PFSK-1 (cell line): ENCODE results near the gene CEP72.

Experiments
- FOXP2 ChIP-seq: optimal IDR thresholded peaks from 2 replicates; pipeline ENCODE3; 2011; ENCODE audit warnings: borderline replicate concordance, control low read depth, inconsistent platforms; ENCODE audit not compliant: insufficient read depth; ENCODE audit errors: extremely low read length, extremely low read depth
- POLR2AphosphoS5 ChIP-seq: IDR thresholded peaks from 2 replicates; pipeline ENCODE4 v1.6.1; 2012; ENCODE audit warnings: low read depth, mild to moderate bottlenecking, control low read depth, low read length, moderate library complexity
- REST ChIP-seq, 2 experiments: IDR thresholded peaks; 2 replicates each; pipeline versions ENCODE4 v1.6.1 to v1.8.0; 2011 to 2012; ENCODE audit warnings: low read depth in 2 of 2, low read length in 2 of 2, control low read depth in 1 of 2, inconsistent platforms in 1 of 2, mild to moderate bottlenecking in 1 of 2, moderate library complexity in 1 of 2; ENCODE audit not compliant: insufficient read depth in 1 of 2
- SIN3A ChIP-seq: IDR thresholded peaks from 2 replicates; pipeline ENCODE4 v1.6.1; 2012; ENCODE audit warnings: mild to moderate bottlenecking, low read length, moderate library complexity, borderline replicate concordance; ENCODE audit not compliant: insufficient read depth
- TAF1 ChIP-seq: IDR thresholded peaks from 2 replicates; pipeline ENCODE4 v1.6.1; 2012; ENCODE audit warnings: low read length, control low read depth, borderline replicate concordance; ENCODE audit not compliant: insufficient read depth

CEP72 gene

GRCh38 chr5:661891-662750, 50.0 kb downstream of the CEP72 start:
- TF ChIP-seq REST (IDR thresholded peaks at IDR 0.05; ENCODE audit: insufficient read depth in 1 of 2, low read depth in 2 of 2, low read length in 2 of 2) (no peak), SIN3A (no peak), TAF1 (no peak), POLR2AphosphoS5 (no peak)

- TF ChIP-seq TAF1: no peak
These were observed 50.8 kb downstream of the CEP72 start for GRCh38 chr5:662751-663435.

GRCh38 chr5:663436-664342, 51.5 kb downstream of the CEP72 start:
- TF ChIP-seq FOXP2 (no peak), POLR2AphosphoS5 (no peak), REST (IDR thresholded peaks at IDR 0.05; ENCODE audit: insufficient read depth in 1 of 2, low read depth in 2 of 2, low read length in 2 of 2) (no peak), SIN3A (no peak), TAF1 (no peak)

GRCh38 chr5:664343-664993, 52.3 kb downstream of the CEP72 start:
- TF ChIP-seq SIN3A (no peak), REST (IDR thresholded peaks at IDR 0.05; ENCODE audit: insufficient read depth in 1 of 2, low read depth in 2 of 2, low read length in 2 of 2) (no peak), FOXP2 (no peak), POLR2AphosphoS5 (no peak), TAF1 (no peak)

GRCh38 chr5:664994-665360, 52.8 kb downstream of the CEP72 start:
- TF ChIP-seq FOXP2: no peak
- TF ChIP-seq POLR2AphosphoS5: no peak
- TF ChIP-seq REST (IDR thresholded peaks at IDR 0.05; ENCODE audit: insufficient read depth in 1 of 2, low read depth in 2 of 2, low read length in 2 of 2): no peak
- no peak for TF ChIP-seq TAF1
- TF ChIP-seq SIN3A: no peak
